Measurements from ENCODE around the gene BMPR1A. TPM values are rescaled to one million over a fixed set of nuclear protein-coding genes. Genes with fewer than 3 reads are reported as not detected.
A peak's percentile ranks its signal among the peaks of the same experiment; 100 is the strongest.

BMPR1A gene
- total and polyA plus RNA-seq, 2 of the 13 experiments (the other 11 are each of a cell fraction or from before 2014, with no cell fraction given), result 17.8 to 44.2 TPM

- no peak for TF ChIP-seq CENPBD1 (CRISPR knock-in tag; IDR thresholded peaks at IDR 0.05; ENCODE audit: borderline replicate concordance, low read depth)
- TF ChIP-seq ZBED4 (CRISPR knock-in tag; IDR thresholded peaks at IDR 0.05; ENCODE audit: borderline replicate concordance), result peak; percentile 87; the same call in 1 of the 2 replicates
- TF ChIP-seq HOXA5 (CRISPR knock-in tag; IDR thresholded peaks at IDR 0.05), result no peak
- TF ChIP-seq GTF2F1 (IDR thresholded peaks at IDR 0.05; ENCODE audit: low read length), result no peak
- TF ChIP-seq POLR2A (IDR thresholded peaks at IDR 0.05; ENCODE audit: insufficient read depth in 1 of 2, low read depth in 2 of 2, low read length in 2 of 2), result peak; percentile 20 to 31; a peak in 1 of 4 replicates
- no peak for TF ChIP-seq CCAR2 (optimal IDR thresholded peaks at IDR 0.05; ENCODE audit: low read depth, low read length)
- TF ChIP-seq ZNF275 (CRISPR knock-in tag; IDR thresholded peaks at IDR 0.05; ENCODE audit: borderline replicate concordance), result no peak
- no peak for TF ChIP-seq SRSF9 (IDR thresholded peaks at IDR 0.05; ENCODE audit: borderline replicate concordance, insufficient read depth, low read depth, low read length, poor library complexity, severe bottlenecking)
- peak; percentile 69 for TF ChIP-seq ZNF263 (CRISPR knock-in tag; IDR thresholded peaks at IDR 0.05)
- TF ChIP-seq ZBTB1 (CRISPR knock-in tag; IDR thresholded peaks at IDR 0.05; ENCODE audit: borderline replicate concordance), result no peak
- 0 out of 2 replicates have a peak, but pooled peaks have one; percentile 50 for TF ChIP-seq ZNF556 (CRISPR knock-in tag; IDR thresholded peaks at IDR 0.05; ENCODE audit: borderline replicate concordance)
- TF ChIP-seq HIVEP1 (CRISPR knock-in tag; IDR thresholded peaks at IDR 0.05), result no peak; the same call in 1 of the 2 replicates
- TF ChIP-seq MXD3 (CRISPR knock-in tag; IDR thresholded peaks at IDR 0.05), result peak; percentile 38; the same call in 1 of the 2 replicates
- peak; percentile 71 for TF ChIP-seq HNRNPK (IDR thresholded peaks at IDR 0.05; ENCODE audit: low read depth, low read length, poor library complexity, severe bottlenecking)
- TF ChIP-seq ZNF431 (CRISPR knock-in tag; IDR thresholded peaks at IDR 0.05; ENCODE audit: borderline replicate concordance, low read depth), result peak; percentile 82; the same call in 1 of the 2 replicates
- 0 out of 2 replicates have a peak, but pooled peaks have one; percentile 30 for TF ChIP-seq CENPT (CRISPR knock-in tag; IDR thresholded peaks at IDR 0.05; ENCODE audit: low read depth)
- TF ChIP-seq ZNF576 (CRISPR knock-in tag; IDR thresholded peaks at IDR 0.05), result 0 out of 2 replicates have a peak, but pooled peaks have one; percentile 66
- TF ChIP-seq FUBP1 (CRISPR knock-in tag; IDR thresholded peaks at IDR 0.05; ENCODE audit: borderline replicate concordance), result no peak
- TF ChIP-seq RNF2 (conservative IDR thresholded peaks at IDR 0.05; ENCODE audit: low read depth), result no peak
- TF ChIP-seq RFX3 (CRISPR knock-in tag; IDR thresholded peaks at IDR 0.05), result no peak
- TF ChIP-seq ZNF205 (CRISPR knock-in tag; IDR thresholded peaks at IDR 0.05), result 0 out of 2 replicates have a peak, but pooled peaks have one; percentile 22
Measured at GRCh38 chr10:86710987-86711512, 45.4 kb upstream of the BMPR1A start (continued).

Data from HepG2 (cell line).